Prostate gland (tissue), 2 donors: Measurements from ENCODE around the gene CFD.

Experiments
- POLR2A ChIP-seq: fragments of 450-650 bp; IDR thresholded peaks from one replicate; pipeline ENCODE4 v1.6.1; 2016; ENCODE audit warnings: antibody characterized with exemption, mild to moderate bottlenecking
- POLR2AphosphoS5 ChIP-seq: sonication (generic); formaldehyde crosslinking; IDR thresholded peaks from one replicate; pipeline ENCODE4 v1.6.1; 2017; ENCODE audit warnings: antibody characterized with exemption
- TF ChIP-seq, protein P1 (sequence below), 4 experiments: fragments of 200-600 bp in 2 of 4; fragments of 450-650 bp in 2 of 4; sonication (generic) in 2 of 4; IDR thresholded peaks; 1 replicate in 3 of 4; 2 replicates in 1 of 4; pipeline ENCODE4 v1.5.1; 2016 to 2019; ENCODE audit warnings: antibody characterized with exemption in 4 of 4, mild to moderate bottlenecking in 2 of 4, moderate library complexity in 2 of 4

GRCh38 chr19:825897-826644, 33.4 kb upstream of the CFD start:
- TF ChIP-seq, protein P1, sequence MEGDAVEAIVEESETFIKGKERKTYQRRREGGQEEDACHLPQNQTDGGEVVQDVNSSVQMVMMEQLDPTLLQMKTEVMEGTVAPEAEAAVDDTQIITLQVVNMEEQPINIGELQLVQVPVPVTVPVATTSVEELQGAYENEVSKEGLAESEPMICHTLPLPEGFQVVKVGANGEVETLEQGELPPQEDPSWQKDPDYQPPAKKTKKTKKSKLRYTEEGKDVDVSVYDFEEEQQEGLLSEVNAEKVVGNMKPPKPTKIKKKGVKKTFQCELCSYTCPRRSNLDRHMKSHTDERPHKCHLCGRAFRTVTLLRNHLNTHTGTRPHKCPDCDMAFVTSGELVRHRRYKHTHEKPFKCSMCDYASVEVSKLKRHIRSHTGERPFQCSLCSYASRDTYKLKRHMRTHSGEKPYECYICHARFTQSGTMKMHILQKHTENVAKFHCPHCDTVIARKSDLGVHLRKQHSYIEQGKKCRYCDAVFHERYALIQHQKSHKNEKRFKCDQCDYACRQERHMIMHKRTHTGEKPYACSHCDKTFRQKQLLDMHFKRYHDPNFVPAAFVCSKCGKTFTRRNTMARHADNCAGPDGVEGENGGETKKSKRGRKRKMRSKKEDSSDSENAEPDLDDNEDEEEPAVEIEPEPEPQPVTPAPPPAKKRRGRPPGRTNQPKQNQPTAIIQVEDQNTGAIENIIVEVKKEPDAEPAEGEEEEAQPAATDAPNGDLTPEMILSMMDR (IDR thresholded peaks at IDR 0.05) = no peak
- TF ChIP-seq POLR2A (no peak), POLR2AphosphoS5 (no peak)
